Mesothelial cell of epicardium (in vitro differentiated cells): ENCODE results near the gene KYAT1. TPM values are rescaled to one million over a fixed set of nuclear protein-coding genes. Genes with fewer than 3 reads are reported as not detected.

Experiments
- DNase-seq, 2 experiments: peaks; one replicate each; pipeline ENCODE4 v3.0.0; 2021; ENCODE audit warnings: low spot score in 2 of 2; ENCODE audit not compliant: unreplicated experiment in 2 of 2
- H3K27ac Mint-ChIP-seq: 2 replicates; pipeline ENCODE4 v1.8.0; 2021; ENCODE audit warnings: mixed read lengths
- H3K27me3 Mint-ChIP-seq: 2 replicates; pipeline ENCODE4 v1.8.0; 2021; ENCODE audit warnings: low read depth, mixed read lengths
- H3K36me3 Mint-ChIP-seq: 2 replicates; pipeline ENCODE4 v1.8.0; 2021; ENCODE audit warnings: mixed read lengths
- H3K4me1 Mint-ChIP-seq: 2 replicates; pipeline ENCODE4 v1.8.0; 2021; ENCODE audit warnings: mixed read lengths
- H3K4me3 Mint-ChIP-seq: 2 replicates; pipeline ENCODE4 v1.8.0; 2021; ENCODE audit warnings: mild to moderate bottlenecking, moderate library complexity, mixed read lengths
- H3K9me3 Mint-ChIP-seq: 2 replicates; pipeline ENCODE4 v1.8.0; 2021; ENCODE audit warnings: mixed read lengths
- CTCF ChIP-seq: fragments of 200-600 bp; sonication (generic); IDR thresholded peaks from one replicate; pipeline ENCODE4 v1.5.0; 2021; ENCODE audit warnings: antibody characterized with exemption; ENCODE audit not compliant: unreplicated experiment
- total RNA-seq: library from RNA; stranded (reverse); gene quantifications from 3 replicates; pipeline ENCODE4 v1.2.1, GENCODE V29; 2021

Gene KYAT1
- total RNA-seq, 1 donor from 2014 or later: 9.2 TPM

- Mint-ChIP-seq H3K27ac (no peak overlapping the region), H3K36me3 (peaks cover 13% of the 10 kb centered on the region), H3K9me3 (no peaks in the 10 kb centered on the region), H3K4me1 (peaks cover under 1% of the 10 kb centered on the region), H3K27me3 (no peaks in the 10 kb centered on the region), H3K4me3 (no peak overlapping the region)
- TF ChIP-seq CTCF: no peak
- DNase-seq: no peak
These were observed 88.6 kb downstream of the KYAT1 start for GRCh38 chr9:128792978-128793686.

- no peaks in the 10 kb centered on the region for H3K9me3 Mint-ChIP-seq
- no peak for TF ChIP-seq CTCF
- DNase-seq: no peak
- H3K4me3 Mint-ChIP-seq: no peak overlapping the region
- peaks cover 11% of the 10 kb centered on the region for H3K36me3 Mint-ChIP-seq
- peaks cover 6% of the 10 kb centered on the region for H3K4me1 Mint-ChIP-seq
- no peak overlapping the region for H3K27ac Mint-ChIP-seq
- H3K27me3 Mint-ChIP-seq: no peaks in the 10 kb centered on the region
These were observed 89.6 kb downstream of the KYAT1 start for GRCh38 chr9:128792134-128792533.

- Mint-ChIP-seq H3K27me3 (no peaks in the 10 kb centered on the region), H3K4me3 (no peak overlapping the region), H3K9me3 (no peaks in the 10 kb centered on the region), H3K27ac (no peak overlapping the region), H3K4me1 (peaks cover 8% of the 10 kb centered on the region), H3K36me3 (peaks cover 11% of the 10 kb centered on the region)
- TF ChIP-seq CTCF: no peak
- no peak for DNase-seq
These were observed 91.2 kb downstream of the KYAT1 start for GRCh38 chr9:128790536-128790935.

- no peak for TF ChIP-seq CTCF
- DNase-seq: no peak
- Mint-ChIP-seq H3K9me3 (no peaks in the 10 kb centered on the region), H3K36me3 (peaks cover 8% of the 10 kb centered on the region), H3K4me1 (peaks cover 8% of the 10 kb centered on the region), H3K4me3 (peak overlapping the region; percentile 95), H3K27me3 (no peaks in the 10 kb centered on the region), H3K27ac (peak overlapping the region; percentile 95)
These were observed 93.3 kb downstream of the KYAT1 start for GRCh38 chr9:128788445-128788844.

- Mint-ChIP-seq H3K9me3 (no peaks in the 10 kb centered on the region), H3K27ac (peak overlapping the region; percentile 95), H3K4me1 (peaks cover 8% of the 10 kb centered on the region), H3K36me3 (peaks cover under 1% of the 10 kb centered on the region), H3K27me3 (no peaks in the 10 kb centered on the region), H3K4me3 (peak overlapping the region; percentile 95)
- DNase-seq: no peak
- no peak for TF ChIP-seq CTCF
These were observed 94.1 kb downstream of the KYAT1 start for GRCh38 chr9:128787659-128788058.
